SW 1271 (cell line): ENCODE measurements around the gene ARHGAP8.
"Not testable (repeated sequence)": the region's sequence is repeated elsewhere in the genome, so short reads cannot be mapped to it uniquely, and the experiment has no call there.

Source experiments
- DNase-seq, 2 experiments: peaks; one replicate each; lab custom pipeline; 2025; lab: John Stamatoyannopoulos, UW

Gene ARHGAP8

DNA sequence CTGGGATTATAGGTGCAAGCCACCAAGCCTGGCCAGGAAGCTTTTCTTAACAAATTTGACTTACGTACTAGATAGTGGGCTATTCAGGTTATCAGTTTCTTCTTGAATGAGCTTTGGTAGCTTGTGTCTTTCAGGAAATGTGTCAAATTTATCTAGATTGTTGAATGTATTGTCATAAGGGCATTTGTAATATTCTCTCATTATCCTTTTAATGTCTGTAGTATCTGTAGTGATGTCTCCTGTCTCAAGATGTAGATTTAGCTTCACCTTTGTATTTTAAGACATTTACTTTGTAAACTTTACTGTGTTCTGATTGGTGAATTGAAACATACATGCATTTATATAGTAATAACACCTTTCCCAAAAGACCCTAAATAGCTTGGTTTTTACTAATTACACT, 20.7 kb downstream of the ARHGAP8 start:
- no peak for DNase-seq

DNA sequence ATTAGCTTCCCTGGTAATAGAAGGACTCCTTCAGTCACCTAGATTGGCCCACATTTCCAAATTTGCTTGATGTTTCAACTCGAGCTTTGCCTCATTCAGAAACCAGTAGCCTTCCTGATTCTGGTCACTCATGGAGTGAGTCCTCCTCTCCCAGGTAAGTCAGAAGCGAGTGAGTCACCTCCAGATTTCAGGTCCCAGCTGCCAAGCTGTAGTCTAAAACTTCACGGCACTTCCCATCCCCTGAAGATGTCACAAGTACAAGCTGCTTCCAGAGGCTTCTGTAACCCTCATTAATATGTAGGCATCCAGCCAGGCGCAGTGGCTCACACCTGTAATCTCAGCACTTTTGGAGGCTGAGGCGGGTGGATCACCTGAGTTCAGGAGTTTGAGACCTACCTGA, 23.5 kb downstream of the ARHGAP8 start:
- no peak for DNase-seq

- no peak for DNase-seq
Observed at GRCh38 chr22:44776605-44777363, 24.4 kb downstream of the ARHGAP8 start.

DNA sequence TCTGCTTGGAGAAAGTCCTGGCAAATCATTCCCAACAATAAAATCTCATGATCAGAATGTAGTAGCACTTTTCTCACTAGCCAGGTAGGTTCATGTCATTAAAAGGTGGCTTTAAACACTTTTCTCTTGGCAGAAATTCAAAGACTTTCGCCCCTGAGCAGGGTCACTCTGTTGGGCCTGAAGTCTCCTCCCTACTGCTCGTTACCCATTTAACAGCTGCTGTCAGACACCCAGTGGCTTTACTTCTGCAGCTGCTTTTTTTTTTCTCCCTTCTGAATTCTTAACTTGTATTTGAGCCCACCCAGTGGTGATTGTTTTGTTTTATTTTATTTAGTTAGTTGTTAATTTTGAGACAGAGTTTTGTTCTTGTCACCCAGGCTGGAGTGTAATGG, 25.0 kb downstream of the ARHGAP8 start:
- no peak for DNase-seq

DNA sequence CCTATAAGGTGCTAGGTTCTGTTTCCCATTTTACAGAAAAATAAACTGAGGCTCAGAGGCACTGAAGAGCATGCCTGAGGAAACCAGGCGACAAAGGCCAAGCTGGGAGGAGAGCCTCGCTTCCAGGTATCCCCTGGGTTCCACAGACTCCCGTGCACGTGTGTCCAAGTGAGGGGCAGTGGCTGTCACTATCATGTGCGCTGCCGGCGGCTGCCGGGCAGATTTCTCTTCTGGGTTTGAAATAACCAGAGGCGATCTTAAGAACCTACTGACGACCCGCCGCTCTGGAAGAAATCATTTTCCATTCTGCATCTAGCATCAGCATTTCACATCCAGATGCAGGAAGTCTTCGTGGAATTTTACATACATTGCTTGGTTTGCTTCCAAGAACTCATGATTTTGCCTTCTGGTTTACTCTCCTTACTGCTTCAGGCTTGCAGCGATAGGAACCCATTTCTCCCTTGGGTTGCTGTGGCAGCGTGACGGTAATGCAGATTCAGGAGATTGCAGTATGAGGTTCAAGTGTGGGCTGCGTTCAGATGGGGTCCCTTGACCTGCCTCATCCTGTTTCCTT, 28.6 kb downstream of the ARHGAP8 start:
- DNase-seq = no peak

- DNase-seq = no peak
Observed at GRCh38 chr22:44782363-44782963, 30.1 kb downstream of the ARHGAP8 start.

DNA sequence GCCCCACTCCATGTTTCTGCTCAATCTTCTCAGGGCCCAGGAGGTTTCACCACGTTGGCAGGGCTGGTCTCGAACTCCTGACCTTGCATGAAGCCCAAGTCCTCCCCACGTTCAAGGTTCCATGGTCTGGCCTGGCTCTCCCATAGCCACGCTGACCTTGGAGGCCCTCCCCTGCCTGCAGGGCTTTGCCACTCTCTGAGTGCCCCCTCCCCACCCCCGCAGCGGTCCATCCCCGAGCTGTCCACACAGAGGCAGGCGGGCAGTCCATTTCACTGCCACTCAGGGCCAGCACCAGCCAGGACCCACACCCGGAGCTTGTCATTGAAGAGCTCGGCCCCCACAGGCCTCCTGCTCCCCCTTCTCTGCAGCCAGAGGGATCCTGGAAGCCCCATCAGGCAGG, 30.7 kb downstream of the ARHGAP8 start:
- DNase-seq = no peak

DNA sequence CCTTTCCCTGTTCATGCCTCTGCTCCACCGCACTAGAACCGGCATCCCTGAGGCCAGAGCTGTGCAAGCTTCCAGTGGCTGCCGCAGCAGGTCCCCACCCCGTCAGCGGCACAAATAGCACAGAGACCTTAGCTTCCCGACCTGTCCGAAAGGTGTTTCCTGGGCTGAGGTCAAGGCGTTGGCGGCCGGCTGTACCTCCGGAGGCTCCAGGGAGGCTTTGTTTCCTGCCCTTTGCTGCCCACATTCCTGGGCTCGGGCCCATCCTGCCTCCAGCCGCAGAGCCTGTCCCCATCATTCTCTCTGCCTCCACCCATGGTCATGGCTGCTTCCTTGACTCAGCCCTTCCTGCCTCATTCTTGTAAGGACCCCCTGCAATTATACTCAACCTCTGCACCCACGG, 31.2 kb downstream of the ARHGAP8 start:
- no peak for DNase-seq

DNA sequence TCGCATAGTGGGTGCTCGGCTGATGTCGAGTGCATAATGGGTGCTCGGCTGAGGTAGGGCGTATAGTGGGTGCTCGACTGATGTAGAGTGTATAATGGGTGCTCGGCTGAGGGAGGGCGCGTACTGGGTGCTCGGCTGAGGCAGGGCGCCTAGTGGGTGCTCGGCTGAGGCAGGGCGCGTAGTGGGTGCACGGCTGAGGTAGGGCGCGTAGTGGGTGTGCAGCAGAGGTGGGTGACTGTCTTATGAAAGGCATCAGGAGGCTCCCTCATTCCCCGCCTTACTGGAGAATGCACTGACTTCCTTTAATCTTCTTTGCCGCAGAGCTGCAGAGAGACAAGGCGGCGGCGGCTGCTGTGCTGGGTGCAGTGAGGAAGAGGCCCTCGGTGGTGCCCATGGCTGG, 33.8 kb downstream of the ARHGAP8 start:
- no peak for DNase-seq

DNA sequence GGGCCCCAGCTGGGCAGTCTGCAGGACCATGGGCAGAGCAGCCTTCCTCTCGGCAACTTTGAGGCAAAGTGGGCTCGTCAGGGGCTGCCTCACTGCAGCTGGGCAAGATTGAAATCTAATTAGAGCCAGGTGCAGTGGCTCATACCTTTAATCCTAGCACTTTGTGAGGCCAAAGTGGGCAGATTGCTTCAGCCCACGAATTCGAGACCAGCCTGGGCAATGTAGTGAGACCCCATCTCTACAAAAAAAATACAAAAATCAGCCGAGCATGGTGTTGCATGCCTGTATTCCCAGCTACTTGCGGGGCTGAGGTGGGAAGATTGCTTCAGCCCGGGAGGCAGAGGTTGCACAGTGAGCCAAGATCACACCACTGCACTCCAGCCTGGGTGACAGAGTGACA, 34.2 kb downstream of the ARHGAP8 start:
- no peak for DNase-seq

DNA sequence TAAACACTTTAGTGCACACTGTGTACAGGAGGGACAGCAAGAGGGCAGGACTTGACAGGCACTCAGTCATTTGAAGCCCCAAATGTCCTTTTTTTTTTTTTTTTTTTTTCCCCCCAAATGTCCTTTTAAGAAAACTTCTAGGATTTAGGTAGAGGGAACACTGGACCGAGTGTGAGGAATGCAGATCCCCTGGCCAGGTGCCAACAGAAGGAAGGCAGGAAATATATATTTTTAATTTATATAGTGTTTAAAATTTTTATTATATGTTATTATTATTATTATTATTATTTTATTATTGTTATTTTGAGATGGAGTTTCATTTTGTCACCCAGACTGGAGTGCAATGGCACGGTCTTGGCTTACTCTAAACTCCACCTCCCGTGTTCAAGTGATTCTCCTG, 35.5 kb downstream of the ARHGAP8 start:
- no peak for DNase-seq

- DNase-seq = no peak
Observed at GRCh38 chr22:44793106-44793505, 40.7 kb downstream of the ARHGAP8 start.

- no peak for DNase-seq
Observed at GRCh38 chr22:44793506-44794172, 41.3 kb downstream of the ARHGAP8 start.

DNA sequence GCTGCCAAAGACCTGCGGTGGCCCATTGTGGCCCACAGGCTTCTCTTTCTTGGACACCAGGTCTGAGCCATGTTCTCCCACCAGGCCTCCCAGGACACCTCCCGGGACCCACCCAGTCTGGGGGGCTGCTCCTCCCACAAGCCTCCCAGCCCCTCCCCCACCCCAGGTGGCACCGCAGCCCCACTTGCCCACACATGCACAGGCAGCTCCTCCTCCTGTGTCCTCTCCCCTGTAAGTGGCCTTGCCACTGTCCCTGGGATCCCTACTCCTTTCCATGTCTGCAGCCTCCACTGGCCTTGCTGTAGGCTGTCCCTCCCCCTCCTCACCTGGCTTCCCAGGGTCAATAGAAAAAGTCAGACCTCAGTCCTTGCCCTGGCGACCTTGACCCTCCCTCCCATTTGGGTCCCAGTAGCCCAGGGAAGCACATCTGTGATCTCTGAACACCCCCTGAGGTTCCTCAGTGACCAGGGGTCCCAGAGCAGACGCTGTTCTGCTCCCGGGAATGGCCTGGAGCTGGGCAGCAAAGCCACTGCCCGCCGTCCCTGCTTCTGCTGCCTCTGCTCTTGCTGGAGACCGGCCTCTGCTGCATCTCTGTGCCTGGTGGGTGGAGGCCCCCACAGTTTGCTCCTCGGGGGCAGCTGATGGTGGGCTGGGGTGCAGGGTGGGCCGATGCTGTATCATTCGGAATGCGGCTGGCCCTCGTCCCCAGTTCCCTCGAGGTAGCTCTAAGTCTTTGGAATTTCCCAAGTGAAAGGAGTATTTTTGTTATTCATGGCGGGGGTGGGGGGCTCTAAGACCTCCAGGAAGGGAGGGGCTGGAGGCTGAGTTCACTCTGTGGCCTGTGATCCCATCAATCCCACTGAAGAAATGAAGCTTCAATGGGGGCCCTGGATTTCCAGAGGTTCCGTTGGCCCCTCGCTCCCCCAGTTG, 43.6 kb downstream of the ARHGAP8 start:
- DNase-seq = no peak

DNA sequence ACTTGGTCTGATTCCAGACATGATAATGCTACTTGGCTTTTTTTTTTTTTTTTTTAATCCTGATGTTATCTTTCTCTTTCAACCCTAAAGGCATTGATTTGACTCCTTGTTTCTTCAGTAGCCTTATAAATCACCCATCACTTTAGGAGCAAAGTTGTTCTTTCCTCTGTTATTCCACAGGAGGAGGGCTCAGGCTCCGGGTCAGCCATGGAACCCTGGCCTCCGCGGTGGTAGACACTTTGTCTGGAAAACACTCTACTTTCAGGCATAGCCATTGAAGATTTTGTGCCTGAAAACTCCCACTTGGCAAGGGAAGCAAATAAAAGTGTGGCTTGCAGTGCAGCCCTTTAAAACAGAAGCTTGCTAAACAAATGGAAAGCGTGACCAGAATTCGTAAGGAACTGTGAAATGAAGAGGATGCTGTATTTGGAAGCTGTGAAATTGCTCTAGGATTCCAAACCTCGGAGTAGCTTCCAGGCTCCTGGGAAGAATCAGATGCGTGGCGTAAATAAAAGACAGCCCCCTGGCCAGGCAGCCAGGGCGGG, 44.9 kb downstream of the ARHGAP8 start:
- DNase-seq = no peak

GRCh38 chr22:44799077-44799945, 46.9 kb downstream of the ARHGAP8 start:
- no peak for DNase-seq

DNA sequence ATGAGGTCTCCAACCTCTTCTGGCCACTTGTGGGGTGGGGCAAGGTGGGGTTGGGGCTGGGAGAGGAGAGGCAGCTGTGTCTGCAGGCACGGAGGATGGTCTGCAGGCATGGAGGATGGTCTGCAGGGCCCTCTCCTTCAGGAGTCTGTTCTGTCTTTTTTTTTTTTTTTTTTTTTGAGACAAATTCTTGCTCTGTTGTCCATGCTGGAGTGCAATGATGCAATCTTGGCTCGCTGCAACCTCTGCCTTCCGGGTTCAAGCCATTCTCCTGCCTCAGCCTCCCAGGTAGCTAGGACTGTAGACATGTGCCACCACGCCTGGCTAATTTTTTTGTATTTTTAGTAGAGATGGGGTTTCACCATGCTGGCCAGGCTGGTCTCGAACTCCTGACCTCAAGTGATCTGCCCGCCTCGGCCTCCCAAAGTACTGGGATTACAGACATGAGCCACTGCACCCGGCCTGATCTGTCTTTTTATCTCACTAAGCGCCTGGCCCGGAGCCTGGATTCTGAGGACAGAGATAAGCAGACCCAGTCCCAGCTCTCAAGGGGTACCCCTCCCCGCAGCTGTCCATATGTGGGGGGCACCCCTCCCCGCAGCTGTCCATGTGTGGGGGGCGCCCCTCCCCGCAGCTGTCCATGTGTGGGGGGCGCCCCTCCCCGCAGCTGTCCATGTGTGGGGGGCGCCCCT, 47.7 kb downstream of the ARHGAP8 start:
- DNase-seq = not testable (repeated sequence)

GRCh38 chr22:44801476-44801875, 49.1 kb downstream of the ARHGAP8 start:
- DNase-seq = no peak

DNA sequence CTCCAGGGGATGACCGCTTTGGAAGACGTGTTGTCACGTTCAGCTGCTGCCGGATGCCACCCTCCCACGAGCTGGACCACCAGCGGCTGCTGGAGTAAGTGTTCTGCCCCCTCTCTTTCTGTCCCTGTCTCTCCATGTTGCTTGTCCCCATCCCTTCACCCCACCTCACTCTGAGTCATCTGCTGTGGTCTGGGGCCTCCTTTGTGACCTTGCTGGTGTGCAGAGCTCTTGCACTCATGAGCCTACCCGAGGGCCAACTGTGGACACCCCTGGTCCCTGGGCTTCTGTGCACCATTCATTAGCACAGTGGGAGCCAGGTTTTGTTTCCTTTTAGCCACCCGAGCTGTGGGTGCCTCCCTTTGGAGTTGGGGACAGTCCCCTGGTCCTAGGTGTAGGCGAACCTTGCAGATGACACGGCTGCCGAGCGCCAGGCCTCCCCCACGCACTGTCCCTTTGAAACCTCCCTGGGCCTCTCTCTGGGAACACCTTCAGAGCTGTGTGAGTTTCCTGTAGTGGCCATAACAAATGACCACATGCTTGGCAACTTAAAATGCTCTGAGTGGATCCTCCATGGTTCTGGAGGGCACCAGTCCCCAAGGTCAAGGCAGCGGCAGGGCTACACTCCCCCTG, 49.8 kb downstream of the ARHGAP8 start:
- no peak for DNase-seq

GRCh38 chr22:44802956-44803355, 50.6 kb downstream of the ARHGAP8 start:
- no peak for DNase-seq
